H1 (cell line): ENCODE data around the gene UEVLD. TPM values are rescaled to one million over a fixed set of nuclear protein-coding genes. Genes with fewer than 3 reads are reported as not detected.

Source experiments
- CTCF ChIA-PET: fragments of 300-600 bp; sonication (Branson Sonifier 250); formaldehyde crosslinking; loops from one replicate; lab custom pipeline; 2021; ENCODE audit not compliant: partially characterized antibody; lab: Charles Lee
- POLR2A ChIA-PET: fragments of 300-600 bp; sonication (Branson Sonifier 250); formaldehyde crosslinking; loops from one replicate; lab custom pipeline; 2021; ENCODE audit warnings: inconsistent platforms; ENCODE audit not compliant: partially characterized antibody; lab: Charles Lee
- DNase-seq, 2 experiments: peaks; one replicate each; pipeline versions ENCODE4 v3.0.0 to v3.0.0-alpha.2; 2010 to 2022; ENCODE audit warnings: low spot score in 2 of 2, low read depth in 1 of 2, mixed read lengths in 1 of 2
- FAIRE-seq: peaks from 2 replicates; lab custom pipeline; 2011; peaks lifted over from hg19 to GRCh38; lab: Jason Lieb, UNC
- H2AFZ ChIP-seq: 2 replicates; pipeline ENCODE4 v1.8.1; 2012; ENCODE audit warnings: low read length, inconsistent platforms
- H2AK5ac ChIP-seq: 2 replicates; pipeline ENCODE4 v1.6.1; 2013; ENCODE audit warnings: low read depth, low read length
- H2BK120ac ChIP-seq: replicated peaks from 2 replicates; pipeline ENCODE3; 2013; ENCODE audit warnings: low read depth, low read length, inconsistent platforms
- H2BK12ac ChIP-seq: 2 replicates; pipeline ENCODE4 v1.6.1; 2013; ENCODE audit warnings: low read depth, low read length
- H2BK15ac ChIP-seq: 2 replicates; pipeline ENCODE4 v1.6.1; 2013; ENCODE audit warnings: low read length
- H2BK20ac ChIP-seq: 2 replicates; pipeline ENCODE4 v1.6.1; 2013; ENCODE audit warnings: low read length
- H2BK5ac ChIP-seq: 2 replicates; pipeline ENCODE4 v1.6.1; 2013; ENCODE audit warnings: low read depth, low read length
- H3K14ac ChIP-seq: 2 replicates; pipeline ENCODE4 v1.6.1; 2013; ENCODE audit warnings: inconsistent platforms; ENCODE audit not compliant: insufficient read length
- H3K18ac ChIP-seq: 2 replicates; pipeline ENCODE4 v1.6.1; 2013; ENCODE audit warnings: low read length; ENCODE audit errors: extremely low read depth
- H3K23ac ChIP-seq: 2 replicates; pipeline ENCODE4 v1.6.1; 2013; ENCODE audit warnings: inconsistent platforms; ENCODE audit not compliant: insufficient read length
- H3K23me2 ChIP-seq: 2 replicates; pipeline ENCODE4 v1.6.1; 2013; ENCODE audit warnings: low read depth, low read length
- H3K27ac ChIP-seq: 2 replicates; pipeline ENCODE4 v1.6.1; 2011; ENCODE audit warnings: low read depth, low read length, inconsistent platforms
- H3K27me3 ChIP-seq, 4 experiments: replicated peaks in 1 of 4; 1 replicate in 1 of 4; 2 replicates in 3 of 4; pipeline versions ENCODE4 v1.6.1 to v1.8.1; 2011 to 2013; ENCODE audit warnings: low read length in 3 of 4, mild to moderate bottlenecking in 3 of 4, inconsistent platforms in 2 of 4, mixed read lengths in 2 of 4, moderate library complexity in 1 of 4; ENCODE audit not compliant: control insufficient read depth in 3 of 4, insufficient read depth in 3 of 4; ENCODE audit errors: extremely low read depth in 1 of 4
- H3K36me3 ChIP-seq, 4 experiments: 2 replicates each; pipeline versions ENCODE4 v1.6.1 to v1.8.1; 2011 to 2013; ENCODE audit warnings: mild to moderate bottlenecking in 4 of 4, low read length in 3 of 4, moderate library complexity in 2 of 4, control low read depth in 1 of 4, inconsistent platforms in 1 of 4; ENCODE audit not compliant: insufficient read depth in 4 of 4, control insufficient read depth in 2 of 4
- H3K4ac ChIP-seq: replicated peaks from 2 replicates; pipeline ENCODE3; 2013; ENCODE audit warnings: low read length, low read depth, mixed read lengths, inconsistent platforms; ENCODE audit not compliant: insufficient read length
- H3K4me1 ChIP-seq, 4 experiments: replicated peaks in 1 of 4; 1 replicate in 1 of 4; 2 replicates in 3 of 4; pipeline versions ENCODE4 v1.6.1 to v1.8.1; 2011 to 2013; ENCODE audit warnings: low read length in 3 of 4, inconsistent platforms in 2 of 4, mixed read lengths in 1 of 4; ENCODE audit not compliant: insufficient read depth in 4 of 4, control insufficient read depth in 3 of 4
- H3K4me2 ChIP-seq, 2 experiments: 2 replicates each; pipeline versions ENCODE4 v1.6.1 to v1.8.1; 2011 to 2013; ENCODE audit warnings: low read depth in 2 of 2, low read length in 2 of 2, control low read depth in 1 of 2, inconsistent platforms in 1 of 2, mild to moderate bottlenecking in 1 of 2; ENCODE audit not compliant: insufficient read depth in 1 of 2
- H3K4me3 ChIP-seq, 4 experiments: fragments of 200-600, 300-600 bp in 1 of 4; sonication (generic), shearing (Covaris generic), sonication (Bioruptor Twin) in 1 of 4; 2 replicates each; pipeline versions ENCODE4 v1.5.1 to v1.8.1; 2011 to 2016; ENCODE audit warnings: low read length in 4 of 4, low read depth in 3 of 4, control low read depth in 2 of 4, inconsistent platforms in 2 of 4, mild to moderate bottlenecking in 2 of 4, mixed read lengths in 1 of 4, moderate library complexity in 1 of 4; ENCODE audit not compliant: insufficient read depth in 2 of 4; ENCODE audit errors: extremely low read depth in 1 of 4
- H3K56ac ChIP-seq: replicated peaks from 2 replicates; pipeline ENCODE3; 2013; ENCODE audit warnings: low read depth, mild to moderate bottlenecking, mixed read lengths, low read length, inconsistent platforms; ENCODE audit not compliant: insufficient read length
- H3K79me1 ChIP-seq: 2 replicates; pipeline ENCODE4 v1.6.1; 2013; ENCODE audit warnings: low read depth, low read length, control low read depth
- H3K79me2 ChIP-seq, 2 experiments: 2 replicates each; pipeline versions ENCODE4 v1.6.1 to v1.8.1; 2012 to 2013; ENCODE audit warnings: low read length in 2 of 2, mild to moderate bottlenecking in 2 of 2, inconsistent platforms in 1 of 2; ENCODE audit not compliant: insufficient read depth in 2 of 2, control insufficient read depth in 1 of 2
- H3K9ac ChIP-seq, 4 experiments: replicated peaks in 1 of 4; 1 replicate in 1 of 4; 2 replicates in 3 of 4; pipeline versions ENCODE4 v1.6.1 to v1.8.1; 2011 to 2013; ENCODE audit warnings: low read depth in 3 of 4, low read length in 3 of 4, control low read depth in 2 of 4, mild to moderate bottlenecking in 2 of 4, moderate library complexity in 2 of 4, inconsistent platforms in 1 of 4; ENCODE audit errors: extremely low read depth in 1 of 4
- H3K9me3 ChIP-seq, 2 experiments: 2 replicates each; pipeline versions ENCODE4 v1.6.1 to v1.8.1; 2012 to 2013; ENCODE audit warnings: mild to moderate bottlenecking in 2 of 2, moderate library complexity in 2 of 2, control low read depth in 1 of 2, inconsistent platforms in 1 of 2, low read depth in 1 of 2, low read length in 1 of 2, mixed read lengths in 1 of 2; ENCODE audit not compliant: insufficient read depth in 2 of 2
- H4K20me1 ChIP-seq, 2 experiments: replicated peaks in 1 of 2; 2 replicates each; pipeline versions ENCODE3 to v1.8.1; 2011 to 2013; ENCODE audit warnings: inconsistent platforms in 2 of 2, low read length in 2 of 2, mild to moderate bottlenecking in 1 of 2; ENCODE audit not compliant: insufficient read depth in 2 of 2, control insufficient read depth in 1 of 2
- H4K5ac ChIP-seq: 2 replicates; pipeline ENCODE4 v1.6.1; 2013; ENCODE audit warnings: low read length, low read depth, mixed read lengths, inconsistent platforms; ENCODE audit not compliant: insufficient read length
- H4K8ac ChIP-seq: 2 replicates; pipeline ENCODE4 v1.8.0; 2013; ENCODE audit warnings: mild to moderate bottlenecking, moderate library complexity, low read length, inconsistent platforms; ENCODE audit not compliant: insufficient read depth; ENCODE audit errors: extremely low read depth
- H4K91ac ChIP-seq: replicated peaks from 2 replicates; pipeline ENCODE3; 2013; ENCODE audit warnings: low read length, mixed read lengths, inconsistent platforms; ENCODE audit not compliant: insufficient read length
- CHD1 ChIP-seq: IDR thresholded peaks from 2 replicates; pipeline ENCODE4 v1.6.1; 2012; ENCODE audit warnings: low read depth, low read length, improper control_type of control experiment
- CTBP2 ChIP-seq: IDR thresholded peaks from 2 replicates; pipeline ENCODE4 v1.7.0; 2011; ENCODE audit warnings: borderline replicate concordance, mild to moderate bottlenecking, moderate library complexity, mixed read lengths, low read length; ENCODE audit not compliant: insufficient read depth, insufficient read length
- EZH2 ChIP-seq: fragments of 200-600 bp; sonication (generic); IDR thresholded peaks from 2 replicates; pipeline ENCODE4 v1.7.1; 2012; ENCODE audit warnings: low read depth, mild to moderate bottlenecking, moderate library complexity, low read length, inconsistent platforms; ENCODE audit not compliant: severe bottlenecking
- HDAC6 ChIP-seq: IDR thresholded peaks from one replicate; pipeline ENCODE4 v1.7.1; 2012; ENCODE audit warnings: low read depth, mild to moderate bottlenecking, inconsistent platforms, low read length, moderate library complexity
- NRF1 ChIP-seq: IDR thresholded peaks from 2 replicates; pipeline ENCODE4 v1.6.1; 2011; ENCODE audit warnings: mild to moderate bottlenecking, low read depth, low read length, improper control_type of control experiment
- PHF8 ChIP-seq: fragments of 200-600 bp; sonication (generic); conservative IDR thresholded peaks from 2 replicates; pipeline ENCODE4 v1.7.1; 2012; ENCODE audit warnings: low read depth, mild to moderate bottlenecking, inconsistent platforms, low read length, moderate library complexity
- SAP30 ChIP-seq: fragments of 300-600 bp; sonication (generic); IDR thresholded peaks from 2 replicates; pipeline ENCODE4 v1.7.1; 2012; ENCODE audit warnings: low read length, moderate library complexity, mild to moderate bottlenecking, inconsistent platforms; ENCODE audit not compliant: insufficient read depth, insufficient replicate concordance
- SUZ12 ChIP-seq: fragments of 200-600 bp; sonication (generic); IDR thresholded peaks from 2 replicates; pipeline ENCODE4 v1.6.1; 2012; ENCODE audit warnings: mild to moderate bottlenecking, inconsistent platforms, low read length, moderate library complexity, mixed read lengths
- USF2 ChIP-seq: IDR thresholded peaks from 2 replicates; pipeline ENCODE4 v1.6.1; 2011; ENCODE audit warnings: low read length, improper control_type of control experiment
- WGBS, 2 experiments: shearing (Covaris generic) in 1 of 2; methylation state at CpG; one replicate each; pipeline versions ENCODE4 v1.1.6 to v1.1.7; 2013 to 2015; ENCODE audit warnings: low lambda C conversion rate in 2 of 2, mixed read lengths in 2 of 2, inconsistent platforms in 1 of 2, low coverage in 1 of 2, missing lambda C conversion rate in 1 of 2; ENCODE audit not compliant: insufficient replicate concordance in 2 of 2, insufficient coverage in 1 of 2, insufficient read length in 1 of 2; ENCODE audit errors: extremely low coverage in 1 of 2, missing lambda C conversion rate in 1 of 2; 5-methylcytosine and 5-hydroxymethylcytosine counted together
- polyA plus RNA-seq, 7 experiments: library from polyadenylated mRNA; depleted of rRNA in 3 of 7; stranded (reverse) in 5 of 7; unstranded in 2 of 7; fragments of >200 nt in 5 of 7; fragments of 200-250 nt in 2 of 7; gene quantifications; 1 replicate in 5 of 7; 2 replicates in 1 of 7; 4 replicates in 1 of 7; pipeline versions ENCODE4 v1.2.1 to v1.2.3, GENCODE V29; 2011 to 2013; ENCODE audit warnings: missing spikeins in 2 of 7, mixed read lengths in 2 of 7
- total RNA-seq: library from RNA; stranded (reverse); fragmentation: NEBNext Ultra II Directional; extraction: Animal tissue kit (Norgen Biotek cat#: 25700); gene quantifications from 2 replicates; pipeline ENCODE4 v1.2.1, GENCODE V29; 2021

The UEVLD gene
- total and polyA plus RNA-seq, 2 of the 8 experiments (the other 6 are each of a cell fraction or from before 2014, with no cell fraction given): 4.1 to 7.3 TPM

GRCh38 chr11:18634140-18635032, 45.9 kb upstream of the UEVLD start, which contains the start of gene SPTY2D1:
SPTY2D1 (minus strand) TSS chr11:18634342; CDS start chr11:18634257, 85 bp downstream.
- no peak within 1 kb of the TSS for H2BK15ac ChIP-seq
- no peaks in the 10 kb centered on the region for H3K27me3 ChIP-seq
- peak within 1 kb of the TSS; percentile 94 to 98 (median 96) for H3K4me3 ChIP-seq
- peaks cover 7 to 42% of the 10 kb centered on the region in 2 experiments for H3K79me2 ChIP-seq
- H3K79me1 ChIP-seq: peaks cover 2% of the 10 kb centered on the region; the same call in 1 of the 2 replicates
- H4K20me1 ChIP-seq: peaks cover 0 to 2% of the 10 kb centered on the region in 2 experiments
- H3K4ac ChIP-seq: peak within 1 kb of the TSS; percentile 30
- no peaks in the 10 kb centered on the region for H3K36me3 ChIP-seq
- peaks cover 5% of the 10 kb centered on the region for H3K23me2 ChIP-seq
- peak within 1 kb of the TSS; percentile 81 for H3K18ac ChIP-seq
- H4K91ac ChIP-seq: peak within 1 kb of the TSS; percentile 13
- FAIRE-seq: peak; percentile 71
- H2BK12ac ChIP-seq: no peak within 1 kb of the TSS
- no peak within 1 kb of the TSS for H3K14ac ChIP-seq
- H2AK5ac ChIP-seq: no peak within 1 kb of the TSS
- H3K27ac ChIP-seq: peak within 1 kb of the TSS; percentile 96
- DNase-seq: peak; percentile 95 to 96
- no peaks in the 10 kb centered on the region for H3K9me3 ChIP-seq
- peak within 1 kb of the TSS; percentile 64 for H2AFZ ChIP-seq
- ChIA-PET CTCF (interaction anchor here (0.5 to 1.5 kb wide), 4 partner anchors 17 to 97 kb away, joined by 3 read pairs; no protein-coding TSS in a partner anchor), POLR2A (interaction anchor here (1.1 to 2.4 kb wide), 7 partner anchors 9 to 179 kb away, joined by 3 to 8 read pairs (median 5); partner anchors contain the start of genes LDHAL6A, TSG101 and UEVLD)
- H3K56ac ChIP-seq: peak within 1 kb of the TSS; percentile 73
- H3K23ac ChIP-seq: peak within 1 kb of the TSS; percentile 3
- peak within 1 kb of the TSS; percentile 85 for H4K5ac ChIP-seq
- H3K4me2 ChIP-seq: peak within 1 kb of the TSS; percentile 53 to 88
- peak within 1 kb of the TSS; percentile 90 for H2BK120ac ChIP-seq
- H2BK5ac ChIP-seq: peak within 1 kb of the TSS; percentile 84
- H2BK20ac ChIP-seq: no peak within 1 kb of the TSS
- WGBS, 2 experiments: 2% methylated on average over 60 of the region's 60 CpGs; no CpG with 5 or more reads in 1 of the 2 experiments
- peaks cover 0 to 5% (median under 1%) of the 10 kb centered on the region in 4 experiments; a peak in 1 of 7 replicates for H3K4me1 ChIP-seq
- peak within 1 kb of the TSS; percentile 96 for H4K8ac ChIP-seq
- peak within 1 kb of the TSS; percentile 68 to 97 (median 96) for H3K9ac ChIP-seq
- TF ChIP-seq EZH2 (no peak), CHD1 (no peak), SUZ12 (no peak), NRF1 (peak; percentile 68), HDAC6 (no peak), SAP30 (peak; percentile 81), CTBP2 (no peak), USF2 (no peak), PHF8 (peak; percentile 96)
